ENCODE measurements around the gene HIC1. TPM values are rescaled to one million over a fixed set of nuclear protein-coding genes. Genes with fewer than 3 reads are reported as not detected.

HIC1 gene
- total RNA-seq, 1 donor from 2014 or later = 35.1 TPM

DNA sequence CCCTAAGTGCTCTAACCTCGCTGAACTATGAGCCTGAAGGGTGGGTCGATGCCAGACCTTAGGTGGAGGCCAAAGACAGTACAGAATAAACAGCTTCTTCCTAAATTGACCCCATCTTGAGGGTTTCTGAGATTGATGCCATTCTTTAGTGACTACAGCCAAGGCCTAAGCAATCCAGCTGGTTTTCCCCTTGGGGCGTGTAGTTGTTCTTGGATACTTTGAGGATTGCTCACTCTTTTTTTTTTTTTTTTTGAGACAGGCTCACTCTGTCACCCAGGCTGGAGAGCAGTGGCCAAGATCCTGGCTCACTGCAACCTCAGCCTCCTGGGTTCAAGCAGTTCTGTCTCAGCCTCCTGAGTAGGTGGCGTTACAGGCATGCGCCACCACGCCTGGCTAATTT lies 11.1 kb upstream of the HIC1 start:
- no peak for DNase-seq (ENCODE audit: low read depth, low spot score)

DNA sequence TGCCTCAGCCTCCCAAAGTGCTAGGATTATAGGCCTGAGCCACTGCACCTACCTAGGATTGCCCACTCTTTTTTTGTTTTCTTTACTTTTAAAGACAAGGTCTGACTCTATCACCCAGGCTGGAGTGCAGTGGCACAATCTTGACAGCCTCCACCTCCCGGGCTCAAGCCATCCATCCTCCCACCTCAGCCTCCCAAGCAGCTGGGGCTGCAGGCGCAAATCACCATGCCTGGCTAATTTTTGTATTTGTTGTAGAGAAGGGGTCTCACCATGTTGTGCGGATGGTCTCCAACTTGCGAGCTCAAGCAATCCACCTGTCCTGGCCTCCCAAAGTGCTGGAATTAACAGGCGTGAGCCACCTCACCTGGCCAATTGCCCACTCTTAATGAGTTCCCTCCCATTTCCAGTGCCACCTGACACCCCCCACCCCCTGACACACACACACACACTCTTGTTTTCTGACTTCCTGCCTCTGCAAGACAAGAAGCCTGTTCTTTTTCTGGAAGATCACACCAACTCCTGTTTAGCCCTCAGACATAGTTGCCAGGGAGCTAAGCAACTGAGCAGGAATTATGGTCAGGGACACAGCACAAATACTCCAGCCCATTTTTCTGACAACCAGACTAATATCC lies 10.5 kb upstream of the HIC1 start:
- no peak for DNase-seq (ENCODE audit: low read depth, low spot score)

DNA sequence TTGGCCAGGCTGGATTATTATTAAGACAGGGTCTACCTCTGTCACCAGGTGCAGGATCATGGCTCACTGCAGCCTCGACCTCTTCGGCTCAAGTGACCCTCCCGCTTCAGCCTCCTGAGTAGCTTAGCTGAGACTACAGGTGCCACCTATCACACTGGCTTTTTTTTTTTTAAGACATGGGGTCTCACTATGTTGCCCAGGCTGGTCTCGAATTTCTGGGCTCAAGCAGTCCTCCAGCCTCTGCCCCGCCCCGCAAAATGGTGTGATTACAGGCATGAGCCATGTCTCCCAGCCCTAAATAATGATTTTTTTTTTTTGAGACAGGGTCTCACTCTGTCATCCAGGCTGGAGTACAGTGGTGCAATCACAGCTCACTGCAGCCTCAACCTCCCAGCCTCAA lies 7.3 kb upstream of the HIC1 start:
- DNase-seq (ENCODE audit: low read depth, low spot score) = no peak

DNA sequence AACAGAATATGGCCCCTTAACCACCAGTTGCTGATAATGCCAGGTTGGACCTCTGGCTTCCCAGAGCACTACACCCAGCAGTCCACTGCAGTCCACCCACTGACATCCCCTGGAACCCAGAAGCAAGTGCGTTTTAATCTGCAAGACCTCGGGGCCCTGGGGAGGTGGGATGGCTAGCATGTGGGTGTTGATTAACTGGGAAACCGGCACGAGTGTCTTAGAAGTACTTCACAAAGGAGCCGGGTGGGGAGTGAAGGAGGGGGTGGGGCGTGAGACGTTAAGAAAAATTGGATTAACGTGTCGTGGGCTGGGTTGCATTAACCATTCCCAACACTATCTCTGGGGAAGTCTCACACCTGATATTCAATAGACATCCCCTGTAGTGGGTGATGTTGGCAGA lies 6.1 kb upstream of the HIC1 start:
- no peak for DNase-seq (ENCODE audit: low read depth, low spot score)

DNA sequence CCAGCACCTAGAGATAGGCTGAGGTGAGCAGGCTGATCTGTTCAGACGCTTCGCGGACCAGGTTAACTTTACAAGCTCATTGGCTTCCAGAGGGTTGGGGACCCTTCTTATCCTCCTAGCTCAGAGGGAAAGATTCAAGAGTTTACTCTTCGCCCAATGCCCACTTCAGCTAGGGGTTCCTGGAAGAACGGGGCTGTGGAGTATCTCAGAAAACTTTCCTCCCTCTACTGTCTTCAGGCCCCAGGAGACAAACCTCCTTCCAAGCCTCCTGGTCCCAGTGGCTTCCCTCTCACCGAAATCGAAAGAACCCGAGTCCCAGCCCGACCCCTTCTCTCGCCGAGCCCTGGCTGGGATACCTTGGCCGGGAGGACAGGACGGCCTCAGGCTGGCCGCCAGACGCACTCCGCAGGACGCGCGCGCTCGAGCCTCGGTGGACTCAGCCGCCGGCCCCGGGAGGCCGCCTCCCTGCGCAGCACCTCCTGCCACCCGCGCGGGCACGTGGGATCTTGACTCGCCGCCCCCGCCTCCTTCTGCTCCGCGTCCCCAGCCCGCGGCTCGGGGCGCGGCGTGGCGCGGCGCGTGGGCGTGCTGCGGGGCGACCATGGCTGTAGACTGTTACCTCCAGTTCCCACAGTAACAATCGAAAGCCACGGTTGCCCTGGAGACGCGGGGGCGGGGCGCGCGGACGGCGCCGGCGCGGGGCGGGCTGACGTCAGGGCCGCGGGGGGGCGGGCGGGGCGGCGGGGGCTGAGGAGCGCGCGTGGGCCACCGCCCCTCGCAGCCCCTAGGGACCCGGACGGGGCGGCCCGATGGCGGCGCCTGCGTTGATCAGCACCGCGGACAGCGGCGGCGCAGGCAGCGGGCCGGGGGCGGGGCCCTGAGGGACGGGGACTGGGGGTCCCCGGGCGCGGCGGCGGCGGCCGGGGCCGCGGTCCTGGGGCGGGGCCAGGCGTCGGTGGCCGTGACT lies 5.3 kb upstream of the HIC1 start:
- DNase-seq (ENCODE audit: low read depth, low spot score) = no peak

DNA sequence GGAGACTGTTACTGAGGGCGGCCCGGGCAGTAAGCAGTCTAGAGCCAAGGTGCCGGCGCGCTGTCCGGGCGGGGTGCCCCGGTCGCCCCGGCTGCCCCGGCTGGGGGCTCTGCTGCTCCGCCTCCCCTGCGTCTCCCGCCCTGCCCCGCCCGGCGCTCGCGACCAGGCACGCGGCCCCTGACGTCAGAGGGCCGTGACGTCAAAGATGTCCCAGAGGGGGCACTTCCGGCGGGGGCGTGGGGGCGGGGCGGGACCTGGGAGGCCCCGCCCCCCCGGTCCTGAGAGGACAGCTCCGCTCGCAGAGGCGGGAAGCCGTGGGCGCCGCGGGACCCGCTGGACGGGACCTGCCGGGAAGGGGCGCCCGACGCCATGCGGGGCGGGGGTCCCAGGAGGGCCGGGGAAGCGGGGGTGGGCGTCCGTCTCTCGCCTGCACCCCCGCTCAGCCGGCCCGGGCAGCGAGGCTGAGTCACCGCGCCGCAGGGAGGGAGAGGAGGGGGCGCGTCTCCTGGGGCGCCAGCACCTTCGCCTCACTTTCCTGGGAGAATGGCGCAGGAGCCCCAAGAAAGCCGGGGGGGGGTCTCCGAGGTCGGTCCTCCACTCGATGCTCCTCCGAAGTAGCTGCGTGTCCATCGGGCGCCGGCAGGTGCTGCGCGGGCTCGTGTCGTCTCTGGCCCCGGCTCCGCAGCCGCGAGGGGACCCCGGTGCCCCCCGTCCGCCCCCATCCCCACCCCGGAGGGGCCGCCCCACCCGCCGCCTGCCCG lies 4.4 kb upstream of the HIC1 start:
- no peak for DNase-seq (ENCODE audit: low read depth, low spot score)

DNA sequence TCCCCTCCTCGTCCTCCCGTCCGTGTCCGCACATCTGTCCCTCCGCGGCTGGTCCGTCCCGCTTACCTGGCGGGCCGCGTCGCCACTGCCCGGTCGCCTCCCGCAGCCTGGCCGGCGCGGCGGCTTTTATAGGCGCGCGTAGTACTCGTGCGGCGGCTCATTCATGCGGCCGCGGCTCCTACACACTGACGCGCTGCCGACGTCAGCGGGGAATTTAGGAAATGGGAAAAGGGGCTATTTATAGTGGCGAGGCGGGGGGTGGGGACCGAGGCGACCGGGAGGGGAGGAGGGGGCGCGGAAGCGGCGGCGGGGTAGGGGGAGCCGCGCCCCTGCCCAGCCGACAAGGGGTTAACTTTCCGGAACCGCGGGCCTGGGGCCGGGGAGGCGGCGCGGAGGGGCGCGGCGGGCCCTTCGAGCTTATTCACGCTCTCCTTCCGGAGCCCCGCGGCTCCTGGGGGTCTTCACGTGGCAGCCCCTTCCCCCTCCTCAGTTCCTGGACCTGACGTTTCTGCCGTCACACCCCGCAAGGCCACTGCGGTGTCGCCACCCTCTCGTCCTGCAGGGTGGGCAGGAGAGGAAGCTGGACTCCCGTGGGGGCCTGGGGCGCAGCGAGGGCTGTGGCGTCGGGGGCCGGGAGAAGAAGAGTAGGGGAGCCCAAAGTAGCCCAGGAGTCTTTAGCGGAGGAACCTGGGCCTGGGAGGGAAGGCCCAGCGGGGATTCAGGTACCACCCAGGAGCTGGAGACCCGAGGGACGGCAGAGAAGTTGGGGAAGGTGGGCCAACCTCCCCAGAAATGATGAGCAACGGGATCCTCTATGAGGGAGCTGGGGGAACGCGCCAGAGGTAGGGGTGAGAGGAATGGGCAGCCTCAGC lies 3.6 kb upstream of the HIC1 start:
- DNase-seq (ENCODE audit: low read depth, low spot score) = no peak

DNA sequence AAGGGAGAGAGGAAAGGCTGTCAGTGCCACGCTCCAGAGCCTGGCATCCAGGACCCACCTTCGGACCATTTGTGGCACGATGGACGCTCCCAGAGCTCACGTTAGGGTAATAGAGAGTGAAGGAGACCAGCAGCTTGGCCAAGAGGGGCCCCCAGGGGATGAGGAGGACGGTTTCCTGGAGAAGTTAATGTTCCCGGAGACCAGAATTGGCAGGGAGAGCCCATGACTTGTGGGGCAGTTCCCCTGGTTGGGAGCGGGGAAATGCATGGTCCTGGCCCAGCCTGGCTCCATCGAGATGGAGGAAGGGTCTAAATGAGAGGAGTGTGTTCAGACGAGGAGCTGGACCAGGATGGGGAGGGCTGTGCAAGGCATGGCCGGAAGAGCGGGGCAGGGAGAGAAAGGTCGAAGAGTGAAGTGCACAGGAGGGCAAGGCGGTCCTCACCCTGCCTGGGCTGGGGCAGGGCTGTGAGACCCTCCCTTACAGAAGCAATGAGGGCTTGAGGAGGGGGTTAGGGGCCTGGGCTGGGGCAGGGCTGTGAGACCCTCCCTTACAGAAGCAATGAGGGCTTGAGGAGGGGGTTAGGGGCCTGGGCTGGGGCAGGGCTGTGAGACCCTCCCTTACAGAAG lies 2.9 kb upstream of the HIC1 start:
- DNase-seq (ENCODE audit: low read depth, low spot score) = no peak

DNA sequence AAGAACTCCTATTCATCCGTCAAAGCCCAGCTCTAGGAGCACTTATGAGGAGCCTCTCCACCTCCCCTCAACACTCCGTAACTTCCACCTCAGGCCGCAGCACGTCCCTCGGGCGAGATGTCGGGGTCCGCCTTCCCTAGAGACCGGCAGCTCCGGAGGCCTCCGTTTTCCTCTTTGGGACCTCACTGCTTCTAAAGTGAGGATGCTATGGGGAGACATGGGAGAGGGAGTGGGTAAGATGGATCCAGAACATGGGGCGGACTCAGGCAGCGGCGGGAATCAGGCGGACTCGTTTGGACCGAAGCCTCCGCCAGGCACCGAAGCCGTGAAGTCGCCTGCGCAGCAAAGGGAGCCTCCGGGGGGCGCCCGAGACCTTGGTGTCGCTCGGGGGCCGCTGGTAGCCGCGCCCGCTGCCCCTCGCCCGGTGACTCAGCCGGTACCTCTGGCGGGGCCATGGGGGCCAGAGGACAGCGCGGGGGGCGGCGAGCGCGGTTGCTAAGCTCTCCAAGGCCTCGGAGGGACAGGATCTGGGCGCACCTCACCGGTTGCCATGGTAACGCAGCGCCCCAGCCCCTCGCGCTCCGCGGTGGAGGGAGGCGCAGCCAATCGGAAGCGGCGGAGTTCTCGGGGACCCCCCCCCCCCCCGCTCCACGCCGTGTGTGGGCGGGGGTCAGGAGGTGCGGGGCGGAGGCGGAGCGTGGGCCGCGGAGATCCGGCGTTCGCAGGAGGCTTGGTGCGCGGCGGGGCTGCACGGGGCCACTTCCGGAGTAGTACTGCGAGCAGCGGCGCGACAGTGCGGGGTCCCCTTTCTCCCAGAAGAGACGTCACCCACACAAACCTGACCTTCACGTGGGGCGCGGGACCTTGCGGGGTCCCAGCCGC lies 1.3 kb upstream of the HIC1 start:
- no peak for DNase-seq (ENCODE audit: low read depth, low spot score)

DNA sequence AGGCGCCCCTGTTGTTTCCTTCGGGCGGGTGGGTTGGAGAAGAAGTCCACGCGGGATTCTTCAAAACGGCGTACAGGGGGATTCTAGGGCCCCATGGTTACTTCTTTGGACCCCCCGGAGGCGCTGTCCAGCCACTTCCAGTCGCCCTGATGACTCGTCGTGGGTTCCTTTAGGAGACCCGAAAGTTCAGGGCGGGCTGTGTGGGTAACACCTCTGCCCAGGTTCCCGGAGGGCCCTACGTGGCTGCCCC lies 716 bp upstream of the HIC1 start:
- no peak for DNase-seq (ENCODE audit: low read depth, low spot score)

DNA sequence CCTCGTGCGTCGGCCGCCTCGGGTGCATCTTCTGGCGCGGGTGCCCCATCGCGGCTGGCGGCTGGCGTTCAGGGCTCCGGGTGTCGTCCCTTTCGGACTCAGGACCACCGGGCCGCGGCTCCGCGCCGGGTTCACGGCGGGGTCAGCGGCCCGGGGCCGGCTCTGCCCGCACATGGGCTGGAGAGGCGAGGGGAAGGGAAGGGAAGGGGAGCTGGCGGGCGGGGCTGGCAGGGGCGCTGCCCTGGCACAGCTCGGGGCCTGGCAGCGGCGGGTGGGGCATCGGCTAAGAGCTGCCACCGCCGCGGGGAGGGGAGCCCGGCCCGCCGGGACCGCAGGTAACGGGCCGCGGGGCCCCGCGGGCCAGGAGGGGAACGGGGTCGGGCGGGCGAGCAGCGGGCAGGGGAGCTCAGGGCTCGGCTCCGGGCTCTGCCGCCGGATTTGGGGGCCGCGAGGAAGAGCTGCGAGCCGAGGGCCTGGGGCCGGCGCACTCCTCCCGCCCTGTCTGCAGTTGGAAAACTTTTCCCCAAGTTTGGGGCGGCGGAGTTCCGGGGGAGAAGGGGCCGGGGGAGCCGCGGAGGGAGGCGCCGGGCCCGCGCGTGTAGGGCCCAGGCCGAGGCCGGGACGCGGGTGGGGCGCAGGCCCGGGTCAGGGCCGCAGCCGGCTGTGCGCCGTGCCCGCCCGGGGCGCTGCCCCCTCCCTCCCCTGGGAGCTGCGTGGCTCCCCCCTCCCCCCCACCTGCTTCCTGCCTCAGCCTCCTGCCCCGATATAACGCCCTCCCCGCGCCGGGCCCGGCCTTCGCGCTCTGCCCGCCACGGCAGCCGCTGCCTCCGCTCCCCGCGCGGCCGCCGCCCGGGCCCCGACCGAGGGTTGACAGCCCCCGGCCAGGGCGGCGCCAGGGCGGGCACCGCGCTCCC lies 646 bp downstream of the HIC1 start:
- no peak for DNase-seq (ENCODE audit: low read depth, low spot score)

DNA sequence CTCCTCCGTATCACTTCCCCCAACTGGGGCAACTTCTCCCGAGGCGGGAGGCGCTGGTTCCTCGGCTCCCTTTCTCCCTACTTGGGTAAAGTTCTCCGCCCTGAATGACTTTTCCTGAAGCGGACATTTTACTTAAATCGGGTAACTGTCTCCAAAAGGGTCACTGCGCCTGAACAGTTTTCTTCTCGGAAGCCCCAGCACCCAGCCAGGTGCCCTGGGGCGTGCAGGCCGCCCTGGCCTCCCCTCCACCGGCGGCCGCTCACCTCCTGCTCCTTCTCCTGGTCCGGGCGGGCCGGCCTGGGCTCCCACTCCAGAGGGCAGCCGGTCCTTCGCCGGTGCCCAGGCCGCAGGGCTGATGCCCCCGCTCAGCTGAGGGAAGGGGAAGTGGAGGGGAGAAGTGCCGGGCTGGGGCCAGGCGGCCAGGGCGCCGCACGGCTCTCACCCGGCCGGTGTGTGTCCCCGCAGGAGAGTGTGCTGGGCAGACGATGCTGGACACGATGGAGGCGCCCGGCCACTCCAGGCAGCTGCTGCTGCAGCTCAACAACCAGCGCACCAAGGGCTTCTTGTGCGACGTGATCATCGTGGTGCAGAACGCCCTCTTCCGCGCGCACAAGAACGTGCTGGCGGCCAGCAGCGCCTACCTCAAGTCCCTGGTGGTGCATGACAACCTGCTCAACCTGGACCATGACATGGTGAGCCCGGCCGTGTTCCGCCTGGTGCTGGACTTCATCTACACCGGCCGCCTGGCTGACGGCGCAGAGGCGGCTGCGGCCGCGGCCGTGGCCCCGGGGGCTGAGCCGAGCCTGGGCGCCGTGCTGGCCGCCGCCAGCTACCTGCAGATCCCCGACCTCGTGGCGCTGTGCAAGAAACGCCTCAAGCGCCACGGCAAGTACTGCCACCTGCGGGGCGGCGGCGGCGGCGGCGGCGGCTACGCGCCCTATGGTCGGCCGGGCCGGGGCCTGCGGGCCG lies 1.6 kb downstream of the HIC1 start:
- no peak for DNase-seq (ENCODE audit: low read depth, low spot score)

DNA sequence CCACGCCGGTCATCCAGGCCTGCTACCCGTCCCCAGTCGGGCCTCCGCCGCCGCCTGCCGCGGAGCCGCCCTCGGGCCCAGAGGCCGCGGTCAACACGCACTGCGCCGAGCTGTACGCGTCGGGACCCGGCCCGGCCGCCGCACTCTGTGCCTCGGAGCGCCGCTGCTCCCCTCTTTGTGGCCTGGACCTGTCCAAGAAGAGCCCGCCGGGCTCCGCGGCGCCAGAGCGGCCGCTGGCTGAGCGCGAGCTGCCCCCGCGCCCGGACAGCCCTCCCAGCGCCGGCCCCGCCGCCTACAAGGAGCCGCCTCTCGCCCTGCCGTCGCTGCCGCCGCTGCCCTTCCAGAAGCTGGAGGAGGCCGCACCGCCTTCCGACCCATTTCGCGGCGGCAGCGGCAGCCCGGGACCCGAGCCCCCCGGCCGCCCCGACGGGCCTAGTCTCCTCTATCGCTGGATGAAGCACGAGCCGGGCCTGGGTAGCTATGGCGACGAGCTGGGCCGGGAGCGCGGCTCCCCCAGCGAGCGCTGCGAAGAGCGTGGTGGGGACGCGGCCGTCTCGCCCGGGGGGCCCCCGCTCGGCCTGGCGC lies 2.4 kb downstream of the HIC1 start:
- DNase-seq (ENCODE audit: low read depth, low spot score) = no peak

DNA sequence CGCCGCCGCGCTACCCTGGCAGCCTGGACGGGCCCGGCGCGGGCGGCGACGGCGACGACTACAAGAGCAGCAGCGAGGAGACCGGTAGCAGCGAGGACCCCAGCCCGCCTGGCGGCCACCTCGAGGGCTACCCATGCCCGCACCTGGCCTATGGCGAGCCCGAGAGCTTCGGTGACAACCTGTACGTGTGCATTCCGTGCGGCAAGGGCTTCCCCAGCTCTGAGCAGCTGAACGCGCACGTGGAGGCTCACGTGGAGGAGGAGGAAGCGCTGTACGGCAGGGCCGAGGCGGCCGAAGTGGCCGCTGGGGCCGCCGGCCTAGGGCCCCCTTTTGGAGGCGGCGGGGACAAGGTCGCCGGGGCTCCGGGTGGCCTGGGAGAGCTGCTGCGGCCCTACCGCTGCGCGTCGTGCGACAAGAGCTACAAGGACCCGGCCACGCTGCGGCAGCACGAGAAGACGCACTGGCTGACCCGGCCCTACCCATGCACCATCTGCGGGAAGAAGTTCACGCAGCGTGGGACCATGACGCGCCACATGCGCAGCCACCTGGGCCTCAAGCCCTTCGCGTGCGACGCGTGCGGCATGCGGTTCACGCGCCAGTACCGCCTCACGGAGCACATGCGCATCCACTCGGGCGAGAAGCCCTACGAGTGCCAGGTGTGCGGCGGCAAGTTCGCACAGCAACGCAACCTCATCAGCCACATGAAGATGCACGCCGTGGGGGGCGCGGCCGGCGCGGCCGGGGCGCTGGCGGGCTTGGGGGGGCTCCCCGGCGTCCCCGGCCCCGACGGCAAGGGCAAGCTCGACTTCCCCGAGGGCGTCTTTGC lies 3.1 kb downstream of the HIC1 start:
- DNase-seq (ENCODE audit: low read depth, low spot score) = no peak

DNA sequence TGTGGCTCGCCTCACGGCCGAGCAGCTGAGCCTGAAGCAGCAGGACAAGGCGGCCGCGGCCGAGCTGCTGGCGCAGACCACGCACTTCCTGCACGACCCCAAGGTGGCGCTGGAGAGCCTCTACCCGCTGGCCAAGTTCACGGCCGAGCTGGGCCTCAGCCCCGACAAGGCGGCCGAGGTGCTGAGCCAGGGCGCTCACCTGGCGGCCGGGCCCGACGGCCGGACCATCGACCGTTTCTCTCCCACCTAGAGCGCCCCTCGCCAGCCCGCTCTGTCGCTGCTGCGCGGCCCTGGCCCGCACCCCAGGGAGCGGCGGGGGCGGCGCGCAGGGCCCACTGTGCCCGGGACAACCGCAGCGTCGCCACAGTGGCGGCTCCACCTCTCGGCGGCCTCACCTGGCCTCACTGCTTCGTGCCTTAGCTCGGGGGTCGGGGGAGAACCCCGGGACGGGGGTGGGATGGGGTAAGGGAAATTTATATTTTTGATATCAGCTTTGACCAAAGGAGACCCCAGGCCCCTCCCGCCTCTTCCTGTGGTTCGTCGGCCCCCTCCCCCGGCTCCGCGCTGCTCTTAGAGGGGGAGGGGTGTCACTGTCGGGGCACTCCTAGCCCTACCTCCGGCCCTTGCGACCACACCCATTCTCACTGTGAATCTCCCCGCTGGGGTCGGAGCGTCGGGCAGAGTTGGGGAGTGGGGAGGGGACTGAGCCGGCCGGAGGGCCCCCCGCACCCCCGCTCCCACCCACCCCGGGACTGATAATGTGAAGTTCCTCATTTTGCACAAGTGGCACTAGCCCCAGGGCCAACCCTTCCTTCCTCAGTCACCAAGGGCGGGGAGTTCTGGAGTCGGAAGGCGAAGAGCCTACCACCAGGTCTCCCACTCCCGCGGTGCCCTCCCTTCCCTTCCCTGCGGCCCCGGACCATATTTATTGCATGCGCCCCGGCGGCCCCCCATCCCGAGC lies 4.0 kb downstream of the HIC1 start:
- no peak for DNase-seq (ENCODE audit: low read depth, low spot score)

All from pulmonary artery endothelial cell (primary cell).